Adipocyte (in vitro differentiated cells): ENCODE measurements around the gene EML2.
A peak's percentile ranks its signal among the peaks of the same experiment; 100 is the strongest.

Source experiments
- DNase-seq: peaks from one replicate; pipeline ENCODE4 v3.0.0-alpha.2; 2015; ENCODE audit warnings: low read depth
- H3K27me3 ChIP-seq: replicated peaks from 2 replicates; pipeline ENCODE4 v1.7.0; 2013; ENCODE audit warnings: mild to moderate bottlenecking, low read length, moderate library complexity; ENCODE audit not compliant: control insufficient read depth, insufficient read depth
- H3K36me3 ChIP-seq: 2 replicates; pipeline ENCODE4 v1.7.0; 2013; ENCODE audit warnings: low read length, mild to moderate bottlenecking, moderate library complexity; ENCODE audit not compliant: control insufficient read depth, insufficient read depth, severe bottlenecking
- H3K4me1 ChIP-seq: 2 replicates; pipeline ENCODE4 v1.7.0; 2013; ENCODE audit warnings: mild to moderate bottlenecking, low read length, moderate library complexity; ENCODE audit not compliant: control insufficient read depth, insufficient read depth
- H3K4me3 ChIP-seq: 2 replicates; pipeline ENCODE4 v1.7.0; 2013; ENCODE audit warnings: mild to moderate bottlenecking, low read length, moderate library complexity
- H3K9ac ChIP-seq: 2 replicates; pipeline ENCODE4 v1.7.0; 2013; ENCODE audit warnings: mild to moderate bottlenecking, low read length, moderate library complexity
- H3K9me3 ChIP-seq: 2 replicates; pipeline ENCODE4 v1.7.0; 2013; ENCODE audit warnings: mild to moderate bottlenecking, low read length, moderate library complexity; ENCODE audit not compliant: control insufficient read depth

EML2 gene

GRCh38 chr19:45608948-45609347 lies 30.2 kb downstream of the EML2 start:
- Histone ChIP-seq H3K27me3 (no peaks in the 10 kb centered on the region), H3K4me3 (no peak overlapping the region), H3K9ac (no peak overlapping the region), H3K4me1 (peaks cover 5% of the 10 kb centered on the region), H3K36me3 (peaks cover 24% of the 10 kb centered on the region), H3K9me3 (no peaks in the 10 kb centered on the region)
- DNase-seq: no peak

GRCh38 chr19:45607071-45608029 lies 31.8 kb downstream of the EML2 start:
- Histone ChIP-seq H3K4me1 (peaks cover 4% of the 10 kb centered on the region), H3K36me3 (peaks cover 14% of the 10 kb centered on the region), H3K27me3 (peaks cover 9% of the 10 kb centered on the region), H3K9me3 (no peaks in the 10 kb centered on the region), H3K9ac (peak overlapping the region; percentile 63), H3K4me3 (peak overlapping the region; percentile 65)
- peak; percentile 91 for DNase-seq

GRCh38 chr19:45601524-45602374 lies 37.4 kb downstream of the EML2 start, which contains the start of gene GPR4:
TSS of gene GPR4 (minus strand) at chr19:45602212. CDS start at chr19:45591866, 10,346 bp downstream.
- peak within 1 kb of the TSS; percentile 58 for H3K4me3 ChIP-seq
- peaks cover 54% of the 10 kb centered on the region for H3K27me3 ChIP-seq
- DNase-seq: no peak
- H3K4me1 ChIP-seq: peaks cover 12% of the 10 kb centered on the region
- no peak within 1 kb of the TSS for H3K9ac ChIP-seq
- H3K9me3 ChIP-seq: no peaks in the 10 kb centered on the region
- no peaks in the 10 kb centered on the region for H3K36me3 ChIP-seq

- no peak overlapping the region for H3K9ac ChIP-seq
- DNase-seq: no peak
- H3K27me3 ChIP-seq: peaks cover 54% of the 10 kb centered on the region
- no peaks in the 10 kb centered on the region for H3K9me3 ChIP-seq
- no peaks in the 10 kb centered on the region for H3K36me3 ChIP-seq
- peaks cover 12% of the 10 kb centered on the region for H3K4me1 ChIP-seq
- peak overlapping the region; percentile 58 for H3K4me3 ChIP-seq
Measured at GRCh38 chr19:45601115-45601514, 38.1 kb downstream of the EML2 start.

- Histone ChIP-seq H3K9ac (no peak overlapping the region), H3K4me1 (peaks cover 12% of the 10 kb centered on the region), H3K36me3 (no peaks in the 10 kb centered on the region), H3K9me3 (no peaks in the 10 kb centered on the region), H3K27me3 (peaks cover 54% of the 10 kb centered on the region), H3K4me3 (no peak overlapping the region)
- DNase-seq: no peak
Measured at GRCh38 chr19:45600340-45600885, 38.8 kb downstream of the EML2 start.

GRCh38 chr19:45599286-45599685 lies 39.9 kb downstream of the EML2 start:
- DNase-seq: no peak
- Histone ChIP-seq H3K4me1 (peaks cover 12% of the 10 kb centered on the region), H3K9ac (no peak overlapping the region), H3K36me3 (no peaks in the 10 kb centered on the region), H3K27me3 (peaks cover 54% of the 10 kb centered on the region), H3K9me3 (no peaks in the 10 kb centered on the region), H3K4me3 (no peak overlapping the region)

GRCh38 chr19:45598267-45599001 lies 40.8 kb downstream of the EML2 start:
- peak; percentile 30 for DNase-seq
- H3K36me3 ChIP-seq: no peaks in the 10 kb centered on the region
- H3K9me3 ChIP-seq: no peaks in the 10 kb centered on the region
- peaks cover 53% of the 10 kb centered on the region for H3K27me3 ChIP-seq
- peaks cover 12% of the 10 kb centered on the region for H3K4me1 ChIP-seq
- peak overlapping the region; percentile 70 for H3K4me3 ChIP-seq
- peak overlapping the region; percentile 34 for H3K9ac ChIP-seq

GRCh38 chr19:45597425-45598111 lies 41.6 kb downstream of the EML2 start:
- Histone ChIP-seq H3K27me3 (peaks cover 47% of the 10 kb centered on the region), H3K4me1 (peaks cover 12% of the 10 kb centered on the region), H3K36me3 (no peaks in the 10 kb centered on the region), H3K9ac (no peak overlapping the region), H3K9me3 (no peaks in the 10 kb centered on the region), H3K4me3 (peak overlapping the region; percentile 70)
- DNase-seq: no peak

- H3K36me3 ChIP-seq: no peaks in the 10 kb centered on the region
- H3K4me1 ChIP-seq: peaks cover 12% of the 10 kb centered on the region
- H3K9ac ChIP-seq: no peak overlapping the region
- no peak overlapping the region for H3K4me3 ChIP-seq
- no peaks in the 10 kb centered on the region for H3K9me3 ChIP-seq
- no peak for DNase-seq
- peaks cover 39% of the 10 kb centered on the region for H3K27me3 ChIP-seq
Measured at GRCh38 chr19:45595814-45596213, 43.4 kb downstream of the EML2 start.

- H3K9me3 ChIP-seq: no peaks in the 10 kb centered on the region
- no peaks in the 10 kb centered on the region for H3K36me3 ChIP-seq
- H3K9ac ChIP-seq: no peak overlapping the region
- H3K27me3 ChIP-seq: peaks cover 30% of the 10 kb centered on the region
- no peak for DNase-seq
- H3K4me3 ChIP-seq: no peak overlapping the region
- peaks cover 9% of the 10 kb centered on the region for H3K4me1 ChIP-seq
Measured at GRCh38 chr19:45593520-45593919, 45.7 kb downstream of the EML2 start.
